CD4-positive, alpha-beta T cell treated with Interleukin-6 at 100 ng/mL for 8 hours (primary cell): ENCODE data around the gene NFE2L3.
"Not testable (repeated sequence)": the region's sequence is repeated elsewhere in the genome, so short reads cannot be mapped to it uniquely, and the experiment has no call there.

Experiments used
- DNase-seq: peaks from one replicate; pipeline ENCODE4 v3.0.0-alpha.2; 2020; ENCODE audit warnings: mixed read lengths, low spot score

The NFE2L3 gene

DNA sequence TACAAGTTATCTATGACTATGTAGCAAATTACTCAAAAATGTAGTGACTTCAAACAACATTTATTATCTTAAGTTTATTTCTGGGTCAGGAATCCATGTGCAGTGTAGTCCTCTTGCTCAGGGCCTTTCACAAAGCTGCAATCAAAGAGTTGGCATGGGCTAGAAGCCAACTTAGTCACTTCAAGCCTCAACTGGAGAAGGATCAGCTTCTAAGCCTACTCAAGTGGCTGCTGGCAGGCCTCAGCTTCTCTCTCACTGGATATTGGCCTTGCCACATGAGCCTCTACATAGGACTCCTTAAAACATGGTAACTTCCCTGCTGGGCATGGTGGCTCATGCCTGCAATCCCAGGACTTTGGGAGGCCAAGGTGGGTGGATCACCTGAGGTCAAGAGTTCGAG lies 5.0 kb upstream of the NFE2L3 start:
- DNase-seq, result no peak

DNA sequence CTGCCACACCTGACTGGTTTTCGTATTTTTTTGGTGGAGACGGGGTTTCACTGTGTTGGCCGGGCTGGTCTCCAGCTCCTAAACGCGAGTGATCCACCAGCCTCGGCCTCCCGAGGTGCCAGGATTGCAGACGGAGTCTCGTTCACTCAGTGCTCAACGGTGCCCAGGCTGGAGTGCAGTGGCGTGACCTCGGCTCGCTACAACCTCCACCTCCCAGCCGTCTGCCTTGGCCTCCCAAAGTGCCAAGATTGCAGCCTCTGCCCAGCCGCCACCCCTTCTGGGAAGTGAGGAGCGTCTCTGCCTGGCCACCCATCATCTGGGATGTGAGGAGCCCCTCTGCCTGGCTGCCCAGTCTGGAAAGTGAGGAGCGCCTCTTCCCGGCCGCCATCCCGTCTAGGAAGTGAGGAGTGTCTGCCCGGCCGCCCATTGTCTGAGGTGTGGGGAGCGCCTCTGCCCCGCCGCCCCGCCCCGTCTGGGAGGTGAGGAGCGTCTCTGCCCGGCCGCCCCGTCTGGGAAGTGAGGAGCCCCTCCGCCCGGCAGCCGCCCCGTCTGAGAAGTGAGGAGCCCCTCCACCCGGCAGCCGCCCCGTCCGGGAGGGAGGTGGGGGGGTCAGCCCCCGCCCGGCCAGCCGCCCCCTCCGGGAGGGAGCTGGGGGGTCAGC lies 4.2 kb upstream of the NFE2L3 start:
- DNase-seq, result not testable (repeated sequence)

DNA sequence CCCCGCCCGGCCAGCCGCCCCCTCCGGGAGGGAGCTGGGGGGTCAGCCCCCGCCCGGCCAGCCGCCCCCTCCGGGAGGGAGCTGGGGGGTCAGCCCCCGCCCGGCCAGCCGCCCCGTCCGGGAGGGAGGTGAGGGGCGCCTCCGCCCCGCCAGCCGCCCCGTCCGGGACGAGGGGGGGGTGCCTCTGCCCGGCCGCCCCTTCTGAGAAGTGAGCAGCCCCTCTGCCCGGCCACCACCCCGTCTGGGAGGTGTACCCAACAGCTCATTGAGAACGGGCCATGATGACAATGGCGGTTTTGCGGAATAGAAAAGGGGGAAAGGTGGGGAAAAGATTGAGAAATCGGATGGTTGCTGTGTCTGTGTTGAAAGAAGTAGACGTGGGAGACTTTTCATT lies 3.7 kb upstream of the NFE2L3 start:
- DNase-seq, result not testable (repeated sequence)

DNA sequence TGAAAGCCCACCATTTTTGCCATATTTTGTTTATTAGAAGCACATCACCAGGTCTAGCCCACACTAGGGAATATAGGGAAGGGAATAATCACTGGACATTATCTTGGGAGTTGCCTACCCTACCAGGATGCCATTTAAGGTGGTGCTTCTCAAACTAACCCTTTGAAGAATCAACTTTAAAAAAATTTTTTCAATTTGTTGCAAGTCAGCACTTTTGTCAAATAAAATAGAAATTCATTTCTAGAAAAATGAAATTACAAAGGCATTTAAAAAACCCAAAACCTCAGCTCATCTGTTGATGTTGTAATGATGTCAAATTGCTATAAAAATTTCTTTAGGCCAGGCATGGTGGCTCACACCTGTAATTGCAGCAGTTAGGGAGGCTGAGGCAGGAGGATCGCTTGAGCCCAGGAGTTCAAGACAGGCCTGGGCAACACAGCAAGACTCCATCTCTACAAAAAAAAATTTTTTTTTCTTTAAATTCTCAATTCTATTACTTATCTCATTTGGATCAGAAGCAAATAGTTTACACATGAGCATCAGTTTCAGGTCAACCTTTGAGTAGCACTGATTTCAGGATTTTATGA lies 2.5 kb upstream of the NFE2L3 start:
- no peak for DNase-seq

DNA sequence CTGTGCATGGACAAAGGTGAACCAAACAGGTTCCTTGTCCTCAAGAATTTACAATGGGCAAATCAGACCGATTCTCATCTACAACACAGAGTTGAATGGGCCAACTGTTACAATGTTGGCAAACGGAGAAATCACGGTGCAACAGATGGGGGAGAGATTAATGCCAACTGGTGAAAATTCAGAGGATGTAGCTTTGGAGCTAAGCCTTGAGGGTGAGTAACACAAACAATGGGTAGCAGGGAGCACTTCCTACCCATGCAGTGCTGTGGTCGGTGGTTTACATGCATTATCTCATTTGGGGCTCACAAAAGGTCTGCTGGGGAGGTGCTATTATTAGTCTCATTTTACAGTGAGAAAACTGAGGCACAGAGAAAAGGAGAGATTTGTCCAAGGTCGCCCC lies 902 bp upstream of the NFE2L3 start:
- DNase-seq, result no peak

DNA sequence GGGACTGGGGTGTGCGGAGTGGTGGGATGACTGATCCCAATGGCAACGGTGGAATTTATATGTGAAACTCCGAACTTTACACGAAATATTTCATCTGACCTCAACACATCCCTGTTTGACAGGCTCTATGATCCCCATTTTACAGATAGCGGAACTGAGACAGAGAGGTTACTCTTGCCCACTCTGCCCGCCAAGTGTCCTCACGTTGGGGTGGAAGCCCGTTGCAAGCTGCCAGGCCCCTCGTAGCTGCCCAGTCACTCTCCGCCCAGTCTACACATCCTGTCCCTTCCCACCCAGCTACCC lies 397 bp upstream of the NFE2L3 start:
- DNase-seq, result no peak

DNA sequence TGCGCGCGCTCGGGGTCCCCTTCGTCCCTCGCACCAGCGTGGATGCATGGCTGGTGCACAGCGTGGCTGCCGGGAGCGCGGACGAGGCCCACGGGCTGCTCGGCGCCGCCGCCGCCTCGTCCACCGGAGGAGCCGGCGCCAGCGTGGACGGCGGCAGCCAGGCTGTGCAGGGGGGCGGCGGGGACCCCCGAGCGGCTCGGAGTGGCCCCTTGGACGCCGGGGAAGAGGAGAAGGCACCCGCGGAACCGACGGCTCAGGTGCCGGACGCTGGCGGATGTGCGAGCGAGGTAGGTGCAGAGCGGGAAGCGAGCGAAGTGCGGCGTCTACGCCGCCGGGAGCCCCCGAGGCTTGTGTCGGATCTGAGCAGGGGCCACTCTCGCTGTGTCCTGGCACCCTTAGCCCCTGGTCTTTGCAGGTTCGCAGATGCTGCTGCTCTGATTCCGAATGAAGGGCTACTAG lies 813 bp downstream of the NFE2L3 start:
- not testable (repeated sequence) for DNase-seq

DNA sequence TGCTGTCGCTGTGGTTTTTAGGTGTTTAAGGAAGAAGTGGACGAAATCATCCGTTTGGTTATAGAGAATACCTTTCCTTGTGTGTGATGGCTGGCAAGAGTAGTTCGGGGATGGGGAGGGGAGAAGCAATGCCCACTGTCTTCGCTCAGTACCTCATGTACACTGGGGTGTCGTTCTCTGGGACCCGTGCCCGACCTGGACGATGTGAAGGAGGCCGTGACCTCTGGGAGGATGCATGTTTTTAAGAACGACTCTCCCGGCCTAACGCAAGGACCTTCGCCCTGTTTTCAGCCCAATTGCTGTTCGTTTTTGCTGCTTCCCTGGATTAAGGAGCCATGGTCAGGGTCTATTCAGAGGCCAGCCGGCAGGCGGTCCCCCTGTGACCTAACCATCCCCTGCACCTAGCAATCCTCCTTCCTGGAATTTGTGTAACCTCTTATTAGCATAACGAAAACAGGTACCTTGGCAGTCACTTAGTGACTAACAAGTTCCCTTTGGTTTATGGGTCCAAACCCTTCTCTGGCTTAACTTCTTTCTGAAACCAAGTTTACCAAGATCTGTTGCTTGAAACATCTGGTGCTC lies 1.3 kb downstream of the NFE2L3 start:
- no peak for DNase-seq

DNA sequence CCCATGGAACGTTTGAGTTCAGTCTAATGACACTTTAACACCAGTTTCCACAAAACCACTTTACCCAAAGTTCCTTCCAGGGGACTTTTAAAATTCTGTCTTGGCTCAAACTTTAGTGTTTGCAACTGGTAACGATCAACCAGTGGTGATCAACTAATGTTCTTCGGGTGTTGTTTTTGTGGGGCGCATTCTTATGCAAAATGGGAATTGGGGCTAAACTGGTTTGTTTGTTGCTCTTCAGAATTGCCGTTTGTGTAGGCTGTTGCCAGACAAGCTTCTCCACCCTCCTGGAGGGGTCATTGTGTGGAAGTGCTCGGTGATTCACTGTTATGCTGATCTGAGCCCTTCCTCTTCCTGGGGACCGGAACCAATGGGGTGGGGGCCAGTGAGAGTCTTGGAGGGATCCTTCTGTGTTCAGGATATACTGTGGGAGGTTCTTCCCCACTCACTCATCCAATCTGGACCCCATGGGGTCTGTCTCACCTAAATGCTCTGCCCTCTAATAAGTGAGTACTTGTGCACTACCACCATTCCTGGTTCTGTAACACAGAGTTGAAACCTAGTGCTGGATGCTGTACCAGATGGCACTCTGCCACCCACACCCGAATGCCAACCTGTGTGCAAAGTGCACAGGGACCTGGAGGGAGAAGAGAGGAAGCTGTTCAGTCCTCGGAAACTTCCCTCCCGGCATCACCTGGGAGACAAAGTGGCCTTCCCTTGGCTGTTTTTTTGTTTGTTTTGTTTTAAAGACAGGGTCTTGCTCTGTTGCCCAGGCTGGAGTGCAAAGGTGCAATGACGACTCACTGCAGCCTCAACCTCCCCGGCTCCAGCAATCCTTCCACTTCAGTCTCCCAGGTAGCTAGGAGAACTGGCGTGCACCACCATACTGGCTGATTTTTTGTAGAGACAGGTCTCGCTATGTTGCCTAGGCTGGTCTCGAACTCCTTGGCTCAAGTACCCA lies 2.1 kb downstream of the NFE2L3 start:
- DNase-seq, result peak; percentile 32

DNA sequence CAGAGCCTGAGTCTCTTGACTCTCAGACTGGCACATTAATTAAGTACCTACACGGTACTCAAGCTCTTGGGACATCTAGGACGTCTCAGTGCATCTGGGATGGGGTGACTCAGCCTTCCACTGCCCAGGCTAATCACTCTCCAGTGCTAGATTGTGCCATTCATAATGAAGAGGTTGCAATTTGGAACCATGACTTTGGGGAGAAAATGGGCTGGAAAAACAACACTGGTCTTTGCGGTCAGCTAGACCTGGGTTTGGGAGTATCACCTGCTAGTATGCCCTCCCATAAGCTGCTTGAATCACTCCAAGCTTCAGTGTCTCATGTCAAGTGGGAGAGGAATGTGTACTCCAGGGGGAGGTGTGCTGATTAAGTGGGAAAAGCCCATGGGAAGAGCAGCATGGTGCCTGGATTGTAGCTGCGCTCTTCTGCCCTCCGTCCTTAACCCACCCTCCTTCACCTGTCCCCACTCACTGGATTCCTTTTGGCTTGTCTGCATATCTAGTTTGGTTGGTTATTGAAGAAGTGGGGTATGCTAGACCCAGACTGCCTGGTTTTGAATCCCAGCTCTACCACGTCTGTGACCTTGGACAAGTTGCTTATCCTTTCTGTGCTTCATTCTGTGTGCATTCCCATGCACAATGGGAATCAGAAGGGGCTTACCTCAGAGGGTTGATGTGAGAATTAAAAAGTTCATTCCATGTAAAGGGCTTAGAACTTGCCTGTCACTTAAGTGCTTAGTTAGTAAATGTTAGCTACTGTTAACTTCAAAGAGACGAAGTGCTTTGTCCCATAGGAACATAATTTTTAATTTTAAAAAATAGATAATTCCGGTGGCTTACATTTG lies 3.8 kb downstream of the NFE2L3 start:
- DNase-seq, result no peak

DNA sequence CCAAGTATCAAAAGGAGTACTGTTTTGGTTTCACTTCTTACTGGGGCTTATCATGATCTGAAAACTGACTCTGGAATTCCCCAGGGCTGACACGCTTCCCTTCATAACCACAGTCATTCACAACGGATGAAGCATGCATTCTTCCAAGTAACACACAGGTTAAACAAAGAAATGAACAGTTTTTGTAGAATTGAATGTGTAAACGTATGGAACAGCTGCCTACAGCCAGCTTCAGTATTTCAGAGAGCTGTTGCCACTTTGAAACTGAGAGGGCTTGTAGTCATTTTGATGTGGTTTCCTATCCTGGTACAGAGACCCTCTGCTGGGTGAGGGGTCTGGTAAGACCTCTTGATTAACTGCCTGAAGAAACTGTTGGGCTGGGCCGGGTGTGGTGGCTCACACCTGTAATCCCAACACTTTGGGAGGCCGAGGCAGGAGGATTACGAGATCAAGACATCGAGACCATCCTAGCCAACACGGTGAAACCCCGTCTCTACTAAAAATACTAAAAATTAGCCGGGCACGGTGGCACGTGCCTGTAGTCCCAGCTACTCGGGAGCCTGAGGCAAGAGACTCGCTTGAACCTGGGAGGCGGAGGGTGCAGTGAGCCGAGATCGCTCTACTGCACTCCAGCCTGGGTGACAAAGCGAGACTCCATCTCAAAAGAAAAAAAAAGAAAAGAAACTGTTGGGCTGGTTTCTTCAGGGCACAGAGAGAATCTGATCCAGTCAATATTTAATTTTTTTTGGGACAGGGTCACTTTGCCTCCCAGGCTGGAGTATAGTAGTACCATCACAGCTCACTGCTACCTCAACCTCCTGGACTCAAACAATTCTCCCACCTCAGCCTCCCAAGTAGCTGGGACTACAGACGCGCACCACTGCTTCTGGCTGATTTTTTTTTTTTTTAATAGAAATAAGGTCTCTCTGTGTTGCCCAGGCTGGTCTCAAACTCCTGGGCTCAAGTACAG lies 4.7 kb downstream of the NFE2L3 start:
- peak; percentile 56 for DNase-seq

DNA sequence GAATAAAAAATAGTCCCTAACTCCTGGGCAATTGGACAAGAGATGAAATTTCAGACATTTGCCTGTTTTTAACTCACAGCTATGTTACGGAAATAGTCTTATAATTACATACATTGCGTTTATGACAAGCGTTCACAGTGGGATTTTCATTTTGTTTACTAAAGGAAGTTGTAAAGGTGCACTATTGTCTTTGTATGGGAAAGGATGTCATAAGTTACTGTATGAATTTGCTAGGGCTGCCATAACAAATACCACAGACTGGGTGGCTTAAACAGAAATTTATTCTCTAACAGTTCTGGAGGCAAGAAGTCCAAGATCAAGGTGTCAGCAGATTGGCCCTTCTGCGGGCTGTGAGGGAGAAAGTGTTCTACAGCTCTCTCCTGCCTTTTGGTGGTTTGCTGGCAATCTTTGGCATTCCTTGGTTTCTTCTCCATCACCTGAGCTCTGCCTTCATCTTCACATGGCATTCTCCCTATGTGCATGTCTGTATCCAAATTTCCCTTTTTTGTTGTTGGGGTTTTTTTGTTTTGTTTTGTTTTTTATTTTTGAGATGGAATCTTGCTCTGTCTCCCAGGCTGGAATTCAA lies 5.6 kb downstream of the NFE2L3 start:
- no peak for DNase-seq

DNA sequence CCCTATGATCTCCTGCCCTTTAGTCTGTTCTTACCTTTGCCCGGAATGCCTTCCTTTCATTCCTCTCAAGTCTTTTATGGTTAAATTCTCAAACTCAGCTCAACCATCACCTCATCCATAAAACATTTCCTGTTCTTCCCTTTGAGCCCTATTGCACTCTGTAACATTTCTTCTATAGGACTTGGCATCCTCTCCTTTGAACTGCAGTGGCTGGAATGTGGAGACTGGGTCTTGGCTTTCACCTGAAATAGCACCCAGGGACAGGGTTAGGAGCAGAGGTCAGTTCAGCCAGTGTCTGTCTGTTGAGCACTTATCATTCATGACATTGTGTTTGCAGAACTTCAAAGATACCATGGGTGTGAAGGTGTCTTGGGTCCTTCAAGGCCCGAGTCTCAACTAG lies 7.2 kb downstream of the NFE2L3 start:
- DNase-seq, result no peak

DNA sequence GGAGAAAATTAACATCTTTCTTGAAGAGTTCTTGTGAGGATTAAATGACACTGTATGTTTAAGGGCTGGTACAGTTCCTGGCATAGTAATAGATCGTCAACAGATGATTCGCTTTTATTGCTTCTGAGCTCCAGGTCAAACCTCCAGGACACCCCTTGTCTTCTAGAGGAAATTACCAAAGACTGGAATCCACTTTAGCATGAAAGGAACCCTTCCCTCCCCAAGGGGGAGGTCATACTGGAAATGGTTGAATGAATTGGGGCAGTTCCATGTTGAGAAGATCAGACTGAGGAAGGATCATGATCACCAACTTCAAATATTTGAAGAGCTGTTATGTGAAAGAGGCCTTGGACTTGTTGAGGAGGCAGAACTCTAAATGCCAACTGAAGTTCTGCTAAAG lies 8.9 kb downstream of the NFE2L3 start:
- no peak for DNase-seq

DNA sequence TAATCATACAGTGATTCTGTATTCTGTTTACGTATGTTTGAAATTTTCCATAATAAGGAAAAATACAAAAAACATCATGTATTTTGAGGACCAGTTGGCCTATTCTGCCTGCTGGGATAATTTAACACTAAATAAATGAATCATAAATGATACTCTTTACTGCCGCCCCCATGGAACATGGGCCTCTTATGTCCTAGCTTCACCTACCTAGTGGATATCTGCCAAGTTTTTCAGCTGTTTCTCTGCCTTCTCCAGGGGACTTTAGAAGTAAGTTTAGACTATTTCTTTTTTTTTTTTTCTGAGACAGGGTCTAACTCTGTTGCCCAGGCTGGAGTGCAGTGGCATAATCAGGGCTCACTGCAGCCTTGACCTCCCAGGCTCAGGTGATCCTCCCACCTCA lies 10.4 kb downstream of the NFE2L3 start:
- DNase-seq, result no peak

DNA sequence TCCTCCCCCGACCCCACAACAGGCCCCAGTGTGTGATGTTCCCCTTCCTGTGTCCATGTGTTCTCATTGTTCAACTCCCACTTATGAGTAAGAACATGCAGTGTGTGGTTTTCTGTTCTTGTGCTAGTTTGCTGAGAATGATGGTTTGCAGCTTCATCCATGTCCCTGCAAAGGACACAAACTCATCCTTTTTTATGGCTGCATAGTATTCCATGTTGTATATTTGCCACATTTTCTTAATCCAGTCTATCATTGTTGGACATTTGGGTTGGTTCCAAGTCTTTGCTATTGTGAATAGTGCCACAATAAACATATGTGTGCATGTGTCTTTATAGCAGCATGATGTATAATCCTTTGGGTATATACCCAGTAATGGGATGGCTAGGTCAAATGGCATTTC lies 11.8 kb downstream of the NFE2L3 start:
- not testable (repeated sequence) for DNase-seq

DNA sequence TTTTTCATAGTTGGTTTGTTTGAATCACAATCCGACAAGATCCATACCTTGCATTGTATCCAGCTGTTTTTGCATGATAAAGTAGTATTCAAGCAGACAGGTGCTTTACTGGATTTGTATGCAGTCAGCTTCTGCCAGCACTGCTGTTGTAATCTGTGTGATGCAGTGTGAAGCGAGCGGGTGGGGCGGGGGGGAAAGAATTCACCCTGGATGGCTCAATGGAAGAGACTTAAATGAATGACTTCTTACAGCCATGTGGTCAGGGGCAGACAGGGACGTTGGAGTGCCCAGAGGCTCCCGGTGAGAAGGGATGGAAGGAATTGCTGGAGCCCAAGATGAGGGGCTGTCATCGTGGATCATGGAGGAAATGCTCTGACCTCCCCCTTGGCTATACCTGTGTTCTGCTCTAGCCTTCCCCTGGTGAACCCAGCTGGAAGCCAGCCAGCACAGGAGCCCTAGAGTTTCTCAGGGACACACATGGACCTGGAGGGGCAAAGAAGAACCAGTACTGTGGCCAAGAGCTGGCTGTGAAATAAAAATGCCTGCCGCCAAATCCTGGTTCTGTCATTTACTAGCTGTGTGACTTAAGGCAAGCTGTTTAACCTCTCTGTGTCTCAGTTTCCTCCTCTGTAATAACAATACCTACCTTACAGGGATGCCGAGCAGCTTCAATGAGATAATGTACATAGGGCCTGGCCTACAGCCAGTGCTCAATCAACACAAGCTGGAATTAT lies 14.1 kb downstream of the NFE2L3 start:
- DNase-seq, result no peak

DNA sequence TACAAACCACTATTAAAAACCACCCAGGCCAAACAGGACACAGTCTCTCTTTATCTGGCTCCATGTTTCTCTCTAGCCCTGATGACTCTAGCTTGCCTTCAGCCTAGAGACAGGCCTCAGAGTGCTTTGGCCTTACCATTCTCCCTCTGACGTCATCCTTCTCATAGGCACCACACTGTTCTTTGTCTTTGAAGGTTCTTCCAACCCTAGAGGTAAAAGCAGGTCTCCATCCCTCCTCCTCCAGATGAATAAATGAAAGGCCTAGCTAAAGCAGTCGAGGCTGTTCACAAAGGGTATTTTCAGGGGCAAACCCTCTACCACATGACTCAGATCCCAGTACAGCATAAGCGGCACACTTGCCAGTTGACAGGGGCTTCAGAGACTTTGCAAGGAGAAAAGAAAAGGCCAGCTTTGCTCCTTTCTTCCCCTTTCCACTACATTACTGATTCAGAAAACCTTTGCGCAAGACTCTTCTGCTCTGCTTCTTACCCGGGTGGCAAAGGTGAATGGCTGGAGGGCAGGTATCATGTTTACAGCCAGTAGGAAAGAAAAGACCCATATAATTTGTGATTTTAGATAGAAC lies 14.8 kb downstream of the NFE2L3 start:
- no peak for DNase-seq

DNA sequence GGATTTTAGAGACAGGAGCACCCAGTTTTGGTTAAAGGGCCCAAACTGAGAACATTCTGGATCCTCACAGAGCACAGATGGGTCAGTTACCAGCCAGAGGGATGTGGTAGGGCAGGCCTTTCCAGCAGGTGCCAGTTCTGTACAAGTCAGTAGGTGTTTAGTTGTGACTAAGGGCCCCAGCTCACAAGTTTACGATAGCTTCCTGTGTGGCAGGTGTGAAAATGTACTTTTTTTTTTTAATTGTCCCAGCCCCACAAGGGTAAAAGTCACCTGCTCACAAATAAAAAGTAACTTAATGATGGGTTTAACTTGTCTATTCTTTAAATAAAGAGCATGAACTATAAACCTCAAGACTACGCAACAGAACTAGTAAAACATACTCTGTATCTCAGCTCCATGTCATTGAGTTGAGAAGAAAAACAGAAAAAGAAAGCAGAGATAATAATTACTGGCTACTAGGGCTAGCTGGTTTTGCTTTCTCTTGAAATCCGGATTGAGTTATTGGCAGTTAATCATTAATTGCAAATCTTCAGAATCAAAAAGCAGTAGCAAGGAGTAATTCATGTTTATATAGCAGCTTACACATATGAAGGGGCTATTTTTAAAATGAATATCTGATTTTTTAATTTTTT lies 15.4 kb downstream of the NFE2L3 start:
- peak; percentile 46 for DNase-seq
